ENCODE measurements around the gene PLA2G6. TPM values are rescaled to one million over a fixed set of nuclear protein-coding genes. Genes with fewer than 3 reads are reported as not detected.

PLA2G6 gene
- total RNA-seq, 4 donors from 2014 or later = 30.7 to 327 (median 72.3) TPM

- Histone ChIP-seq H3K27ac (peak within 1 kb of the TSS; percentile 96 to 100 (median 99)), H3K36me3 (no peaks in the 10 kb centered on the region), H3K4me1 (peaks cover 10 to 39% (median 27%) of the 10 kb centered on the region in 4 donors), H3K9me3 (no peaks in the 10 kb centered on the region), H3K27me3 (no peaks in the 10 kb centered on the region), H3K4me3 (peak within 1 kb of the TSS; percentile 45 to 98 (median 86))
- intact Hi-C loops (cut with DNase I; ENCODE audit: low total_unique reads) (loop anchor here (2.0 to 10.0 kb wide), 2 partner anchors 73 to 115 kb away; partner anchors contain the start of genes CSNK1E and TMEM184B), in situ Hi-C loops (cut with MboI; ENCODE audit: low pct_ligation_motif_present in 1 of 4, low pct_unique_long_range_greater_than_20kb in 1 of 4, low sequenced_read_pairs in 3 of 4) (no loop called here)
- TF ChIP-seq EP300 (IDR thresholded peaks at IDR 0.05; ENCODE audit: low read depth) = peak; percentile 13
- TF ChIP-seq, protein P1, sequence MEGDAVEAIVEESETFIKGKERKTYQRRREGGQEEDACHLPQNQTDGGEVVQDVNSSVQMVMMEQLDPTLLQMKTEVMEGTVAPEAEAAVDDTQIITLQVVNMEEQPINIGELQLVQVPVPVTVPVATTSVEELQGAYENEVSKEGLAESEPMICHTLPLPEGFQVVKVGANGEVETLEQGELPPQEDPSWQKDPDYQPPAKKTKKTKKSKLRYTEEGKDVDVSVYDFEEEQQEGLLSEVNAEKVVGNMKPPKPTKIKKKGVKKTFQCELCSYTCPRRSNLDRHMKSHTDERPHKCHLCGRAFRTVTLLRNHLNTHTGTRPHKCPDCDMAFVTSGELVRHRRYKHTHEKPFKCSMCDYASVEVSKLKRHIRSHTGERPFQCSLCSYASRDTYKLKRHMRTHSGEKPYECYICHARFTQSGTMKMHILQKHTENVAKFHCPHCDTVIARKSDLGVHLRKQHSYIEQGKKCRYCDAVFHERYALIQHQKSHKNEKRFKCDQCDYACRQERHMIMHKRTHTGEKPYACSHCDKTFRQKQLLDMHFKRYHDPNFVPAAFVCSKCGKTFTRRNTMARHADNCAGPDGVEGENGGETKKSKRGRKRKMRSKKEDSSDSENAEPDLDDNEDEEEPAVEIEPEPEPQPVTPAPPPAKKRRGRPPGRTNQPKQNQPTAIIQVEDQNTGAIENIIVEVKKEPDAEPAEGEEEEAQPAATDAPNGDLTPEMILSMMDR (IDR thresholded peaks at IDR 0.05) = no peak
- TF ChIP-seq POLR2A (IDR thresholded peaks at IDR 0.05) = peak; percentile 98
- peak; percentile 96 to 98 (median 98) for TF ChIP-seq POLR2AphosphoS5 (IDR thresholded peaks at IDR 0.05)
- WGBS, 2 donors (ENCODE audit: low coverage in 1 of 2) = 1% methylated on average over 57 of the region's 85 CpGs; no CpG with 5 or more reads in 1 of the 2 donors
- peak; percentile 98 for DNase-seq
These were observed 20.2 kb upstream of the PLA2G6 start, which contains the start of gene MAFF for GRCh38 chr22:38201711-38202436. Gene MAFF, plus strand, starts transcription at chr22:38201994. Its CDS starts 11,860 bp downstream, at chr22:38213854.

DNA sequence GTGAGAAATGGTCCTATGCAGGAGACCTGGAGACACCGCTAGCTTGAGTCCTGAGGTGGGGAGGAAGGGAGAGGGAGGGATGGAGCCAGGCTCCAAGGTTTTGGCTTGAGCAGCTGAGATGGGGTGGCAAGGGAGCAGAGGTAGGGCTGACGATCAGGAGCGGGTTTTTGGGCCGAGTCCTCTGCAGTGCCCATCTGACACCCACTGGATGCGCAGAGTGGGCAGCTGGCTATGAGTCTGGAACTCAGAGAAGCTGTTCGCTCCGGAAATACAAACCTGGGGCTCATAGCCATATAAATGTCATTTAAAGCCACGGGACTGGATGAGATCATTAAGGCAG lies 19.7 kb upstream of the PLA2G6 start:
- no peaks in the 10 kb centered on the region for H3K9me3 ChIP-seq
- H3K27ac ChIP-seq = peak overlapping the region; percentile 96 to 100 (median 99)
- intact Hi-C loops (cut with DNase I; ENCODE audit: low total_unique reads) (loop anchor here (10.0 kb wide), 1 partner anchor 73 kb away; the partner anchor contains the start of gene TMEM184B), in situ Hi-C loops (cut with MboI; ENCODE audit: low pct_ligation_motif_present in 1 of 4, low pct_unique_long_range_greater_than_20kb in 1 of 4, low sequenced_read_pairs in 3 of 4) (no loop called here)
- peak overlapping the region in 3 of 4 donors; percentile 80 to 98 (median 92) for H3K4me3 ChIP-seq
- WGBS, 2 donors (ENCODE audit: low coverage in 1 of 2) = 19 to 27% methylated on average over 3 to 8 of the region's 8 CpGs
- TF ChIP-seq POLR2AphosphoS5 (IDR thresholded peaks at IDR 0.05) (no peak), POLR2A (IDR thresholded peaks at IDR 0.05) (no peak), EP300 (IDR thresholded peaks at IDR 0.05; ENCODE audit: low read depth) (no peak)
- TF ChIP-seq, protein P1 (IDR thresholded peaks at IDR 0.05) = no peak
- H3K27me3 ChIP-seq = no peaks in the 10 kb centered on the region
- no peaks in the 10 kb centered on the region for H3K36me3 ChIP-seq
- H3K4me1 ChIP-seq = peaks cover 10 to 40% (median 27%) of the 10 kb centered on the region in 4 donors
- no peak for DNase-seq

- H3K9me3 ChIP-seq = no peaks in the 10 kb centered on the region
- H3K4me1 ChIP-seq = peaks cover 7 to 31% (median 23%) of the 10 kb centered on the region in 4 donors
- intact Hi-C loops (cut with DNase I; ENCODE audit: low total_unique reads) (loop anchor here (10.0 kb wide), 1 partner anchor 75 kb away; the partner anchor contains the start of gene TMEM184B), in situ Hi-C loops (cut with MboI; ENCODE audit: low pct_ligation_motif_present in 1 of 4, low pct_unique_long_range_greater_than_20kb in 1 of 4, low sequenced_read_pairs in 3 of 4) (no loop called here)
- DNase-seq = no peak
- no peaks in the 10 kb centered on the region for H3K36me3 ChIP-seq
- no peak overlapping the region for H3K27ac ChIP-seq
- no peak for TF ChIP-seq EP300 (IDR thresholded peaks at IDR 0.05; ENCODE audit: low read depth)
- no peak for TF ChIP-seq POLR2A (IDR thresholded peaks at IDR 0.05)
- TF ChIP-seq, protein P1 (IDR thresholded peaks at IDR 0.05) = no peak
- TF ChIP-seq POLR2AphosphoS5 (IDR thresholded peaks at IDR 0.05) = no peak
- no peak overlapping the region for H3K4me3 ChIP-seq
- 60 to 83% methylated on average over 1 to 10 of the region's 10 CpGs for WGBS, 2 donors (ENCODE audit: low coverage in 1 of 2)
- H3K27me3 ChIP-seq = no peaks in the 10 kb centered on the region
These were observed 18.4 kb upstream of the PLA2G6 start for GRCh38 chr22:38199826-38200559.
